Ramos (cell line): ENCODE data around the gene APBB2.

ENCODE experiments used
- in situ Hi-C: fragments of 300-500 bp; cut with MboI; formaldehyde crosslinking; loops from one replicate; pipeline ENCODE4 v1.14.3; 2022; ENCODE audit warnings: low sequenced_read_pairs; ENCODE audit not compliant: unreplicated experiment

The APBB2 gene

DNA sequence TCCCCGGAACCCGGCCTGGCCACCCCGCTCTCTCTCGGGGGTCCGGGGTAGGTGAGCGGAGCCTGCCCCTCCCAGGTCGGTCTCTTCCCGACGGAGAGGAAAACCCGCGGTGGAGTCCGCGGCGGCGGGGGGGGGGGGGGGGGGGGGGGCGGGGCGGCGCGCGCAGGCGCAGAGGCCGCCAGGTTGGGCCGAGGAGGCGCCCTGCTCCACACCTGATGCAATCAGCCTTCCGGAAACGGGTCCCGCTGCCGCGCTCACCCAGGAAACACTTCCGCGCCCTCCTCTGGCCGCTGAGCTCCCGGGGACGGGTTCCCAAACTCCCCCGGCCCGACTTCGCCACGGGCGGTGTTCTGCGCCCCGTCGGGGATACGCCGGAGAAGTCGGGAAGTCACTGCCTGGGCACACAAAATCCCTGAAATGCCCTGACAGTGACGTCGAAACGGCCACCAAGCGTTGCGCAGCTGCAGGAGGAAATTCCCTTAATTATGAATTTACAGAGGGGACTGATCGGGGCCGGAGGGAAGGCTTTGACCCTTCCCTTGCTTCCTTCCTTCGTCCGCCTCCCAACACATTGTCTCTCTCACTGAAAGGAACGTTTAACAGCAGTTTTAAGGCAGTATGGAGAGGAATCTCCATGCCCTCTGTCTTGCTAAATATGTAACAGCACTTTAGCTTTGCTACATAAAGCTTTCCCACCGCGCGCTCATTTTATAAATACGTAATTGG, 2.1 kb upstream of the APBB2 start:
- in situ Hi-C loops = loop anchor here (5.0 kb wide), 2 partner anchors 229 to 289 kb away; no protein-coding TSS in a partner anchor

DNA sequence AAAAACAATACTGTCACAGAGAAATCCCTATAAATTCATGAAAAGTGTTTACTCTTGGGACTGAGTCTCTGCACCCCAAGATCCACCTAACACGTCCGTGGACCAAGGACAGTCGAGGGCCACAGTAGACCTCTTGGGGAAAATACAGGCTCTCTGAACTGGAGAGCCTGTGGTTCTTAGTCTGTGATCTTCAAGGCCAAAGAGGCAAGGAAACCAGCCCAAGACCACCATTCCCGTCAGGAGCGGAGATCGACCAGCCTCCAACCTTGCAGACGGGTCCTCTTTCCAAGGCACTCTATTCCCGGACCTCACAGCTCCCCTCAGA, 1.6 kb upstream of the APBB2 start:
- in situ Hi-C loops = loop anchor here (5.0 kb wide), 2 partner anchors 229 to 289 kb away; no protein-coding TSS in a partner anchor

- in situ Hi-C loops = loop anchor here (5.0 kb wide), 2 partner anchors 228 to 288 kb away; no protein-coding TSS in a partner anchor
Measured at GRCh38 chr4:41215155-41215554, 813 bp upstream of the APBB2 start.

- in situ Hi-C loops = loop anchor here (5.0 kb wide), 2 partner anchors 227 to 287 kb away; no protein-coding TSS in a partner anchor
Measured at GRCh38 chr4:41214825-41215146, 444 bp upstream of the APBB2 start.

- in situ Hi-C loops = no loop called here
Measured at GRCh38 chr4:41213625-41214135, 662 bp downstream of the APBB2 start.

GRCh38 chr4:41212616-41213203, 1.6 kb downstream of the APBB2 start:
- in situ Hi-C loops = no loop called here

GRCh38 chr4:41211951-41212615, 2.3 kb downstream of the APBB2 start:
- in situ Hi-C loops = no loop called here

GRCh38 chr4:41209901-41210300, 4.4 kb downstream of the APBB2 start:
- in situ Hi-C loops = no loop called here

DNA sequence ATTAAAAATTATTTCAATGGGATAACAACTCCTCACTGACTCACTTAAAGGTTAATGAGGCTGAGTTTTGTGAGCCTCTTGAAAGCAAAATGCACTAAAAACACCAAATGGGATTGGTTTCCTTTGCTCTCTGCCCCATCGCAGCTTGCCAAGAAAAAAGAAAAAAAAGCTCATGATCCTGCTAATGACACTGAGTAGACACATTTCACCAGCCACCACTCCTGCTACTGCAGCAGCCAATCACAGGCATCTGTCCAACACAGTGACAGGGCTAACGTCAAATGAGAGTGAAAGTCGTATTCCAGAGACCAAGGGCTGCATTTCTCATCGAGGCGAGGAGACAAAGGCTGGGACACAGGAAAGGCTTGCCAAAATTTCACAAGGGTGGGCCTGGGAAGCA, 5.2 kb downstream of the APBB2 start:
- in situ Hi-C loops = no loop called here

GRCh38 chr4:41207291-41207831, 7.0 kb downstream of the APBB2 start:
- in situ Hi-C loops = no loop called here

DNA sequence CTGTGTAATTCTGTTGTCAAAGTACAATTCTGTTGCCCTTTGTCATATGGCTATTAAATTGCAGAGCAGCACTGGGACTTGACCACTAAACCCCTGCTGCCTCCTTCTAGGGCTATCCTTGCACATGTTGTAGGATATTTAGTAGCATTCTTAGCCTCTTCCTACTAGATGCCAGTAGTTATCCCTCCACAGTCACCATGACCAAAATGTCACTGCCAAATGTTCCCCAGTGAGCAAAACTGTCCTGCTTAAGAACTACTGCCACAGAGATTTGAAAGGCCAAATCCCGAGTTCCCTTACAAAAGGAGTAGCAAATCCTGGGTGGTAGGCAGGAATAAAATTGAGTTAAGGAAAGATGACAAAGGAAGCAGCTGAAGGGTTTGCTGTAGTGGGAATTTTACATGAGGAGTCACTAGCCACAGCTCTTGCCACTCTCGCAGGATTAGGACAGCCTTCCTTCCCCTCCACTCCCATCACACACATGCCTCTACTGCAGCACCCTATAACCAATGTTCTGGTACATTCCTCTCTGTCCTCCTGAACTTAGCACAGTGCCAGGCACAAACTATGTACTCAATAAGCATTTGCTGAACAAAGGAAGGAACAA, 8.4 kb downstream of the APBB2 start:
- in situ Hi-C loops = no loop called here

DNA sequence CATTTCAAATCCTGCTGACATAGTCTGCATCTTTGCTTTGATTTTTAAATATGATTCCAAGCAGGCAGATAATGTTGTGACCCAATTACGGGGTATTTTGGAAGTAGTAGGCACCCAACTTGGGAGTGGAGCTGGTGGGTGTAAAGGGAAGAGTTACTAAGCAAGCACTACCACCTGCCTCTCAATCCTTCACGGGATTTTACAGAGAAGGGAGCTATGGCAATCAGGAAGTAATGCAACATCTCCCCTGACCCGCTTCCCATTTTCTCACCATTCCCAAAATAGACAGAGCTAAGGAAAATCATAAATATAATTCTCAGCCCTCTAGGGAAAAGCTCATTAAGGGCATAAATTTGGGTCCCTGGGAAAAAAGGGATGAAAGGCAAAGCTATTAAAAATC, 9.2 kb downstream of the APBB2 start:
- in situ Hi-C loops = no loop called here

DNA sequence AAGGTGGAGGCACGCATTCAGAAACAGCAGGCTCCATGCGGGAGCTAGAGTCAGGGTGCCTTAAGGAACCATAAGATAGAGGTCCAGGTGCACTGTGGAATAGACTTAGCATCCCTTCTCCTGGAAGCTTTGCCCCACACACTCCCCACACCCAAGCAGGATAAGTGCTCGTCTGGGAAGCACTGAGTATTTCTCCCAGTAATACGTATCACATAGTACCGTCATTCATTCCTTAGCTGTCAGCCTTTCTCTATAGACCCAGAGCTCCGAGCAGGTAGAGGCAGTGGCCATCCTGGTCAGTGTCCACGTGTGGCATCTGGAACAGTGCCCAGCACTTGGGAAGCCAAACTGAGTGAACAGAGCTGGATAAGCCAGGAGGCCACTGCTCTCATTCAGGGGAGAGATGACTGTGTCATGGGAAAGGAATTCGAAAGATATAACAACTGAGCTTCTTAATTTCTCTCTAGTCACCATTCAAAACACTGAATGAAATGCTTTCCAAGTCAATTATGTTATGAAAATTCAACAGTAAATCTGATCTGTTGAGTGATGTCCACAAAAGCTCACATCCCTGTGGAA, 9.9 kb downstream of the APBB2 start:
- in situ Hi-C loops = no loop called here

- in situ Hi-C loops = no loop called here
Measured at GRCh38 chr4:41203841-41204240, 10.5 kb downstream of the APBB2 start.

- in situ Hi-C loops = no loop called here
Measured at GRCh38 chr4:41202820-41203568, 11.3 kb downstream of the APBB2 start.

- in situ Hi-C loops = no loop called here
Measured at GRCh38 chr4:41202356-41202755, 12.0 kb downstream of the APBB2 start.

- in situ Hi-C loops = no loop called here
Measured at GRCh38 chr4:41200486-41201017, 13.8 kb downstream of the APBB2 start.

DNA sequence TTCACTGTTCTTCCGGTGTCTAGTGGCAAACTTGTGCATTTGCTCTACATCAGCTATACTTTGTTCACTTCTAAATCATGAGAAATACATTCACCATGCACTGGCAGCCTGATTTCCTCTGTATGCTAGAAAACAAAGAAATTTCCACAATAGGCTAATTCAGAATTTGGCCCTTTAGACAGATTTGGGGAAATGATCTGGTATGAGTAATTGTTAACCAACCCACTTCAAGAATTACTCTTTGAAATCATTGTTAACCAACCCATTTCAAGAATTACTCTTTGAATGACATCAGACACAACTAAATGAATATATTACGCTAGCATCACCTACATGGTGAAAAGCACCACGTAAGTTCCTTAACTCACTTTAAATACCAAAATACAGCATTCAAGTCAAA, 14.6 kb downstream of the APBB2 start:
- in situ Hi-C loops = no loop called here

- in situ Hi-C loops = no loop called here
Measured at GRCh38 chr4:41197996-41198395, 16.3 kb downstream of the APBB2 start.
